Lower lobe of right lung (tissue), 2 donors: ENCODE data around the gene SLC40A1. TPM values are rescaled to one million over a fixed set of nuclear protein-coding genes. Genes with fewer than 3 reads are reported as not detected.

Source experiments
- ATAC-seq, 2 donors: fragments of 200-7000 bp; cut with Tn5 transposase; one replicate each; pipeline ENCODE4 v1.9.1; 2020 to 2022; ENCODE audit warnings: mild to moderate bottlenecking in 2 of 2, moderate library complexity in 2 of 2
- DNase-seq: peaks from one replicate; pipeline ENCODE4 v3.0.0-alpha.2; 2020
- H3K27ac ChIP-seq: fragments of 200-600 bp; one replicate; pipeline ENCODE4 v1.8.0; 2022
- H3K27me3 ChIP-seq: fragments of 200-600 bp; one replicate; pipeline ENCODE4 v1.8.0; 2022; ENCODE audit warnings: low read depth
- H3K36me3 ChIP-seq: fragments of 200-600 bp; one replicate; pipeline ENCODE4 v1.8.0; 2022; ENCODE audit warnings: mild to moderate bottlenecking
- H3K4me1 ChIP-seq: fragments of 200-600 bp; one replicate; pipeline ENCODE4 v1.8.0; 2022
- H3K4me3 ChIP-seq: fragments of 200-600 bp; one replicate; pipeline ENCODE4 v1.8.0; 2022; ENCODE audit warnings: mild to moderate bottlenecking
- H3K9me3 ChIP-seq: fragments of 200-600 bp; one replicate; pipeline ENCODE4 v1.8.0; 2022
- CTCF ChIP-seq: fragments of 200-600 bp; IDR thresholded peaks from one replicate; pipeline ENCODE4 v1.8.0; 2022; ENCODE audit warnings: antibody characterized with exemption, mild to moderate bottlenecking
- intact Hi-C: fragments of 100-400 bp; cut with DNase I; formaldehyde crosslinking; loops from one replicate; pipeline ENCODE4 v1.11.0; 2022
- long read RNA-seq: library from polyadenylated mRNA; unstranded; transcript quantifications from one replicate; pipeline ENCODE4 v2.0.0, GENCODE V29; 2021
- total RNA-seq: library from RNA; stranded (reverse); fragmentation: NEBNext Ultra II Directional; extraction: Animal tissue kit (Norgen Biotek cat#: 25700); gene quantifications from one replicate; pipeline ENCODE4 v1.2.1, GENCODE V29; 2021
- donor health status: DM: no; HTN: yes; CAD: no; lungs with severe emphysema.

The SLC40A1 gene
- total RNA-seq: 135 TPM
- long read RNA-seq, transcript SLC40A1-201 (8 exons, 3,442 nt): major isoform, 957 of 1,062 reads
- long read RNA-seq, partial matches to known transcripts: 29 of 1,062 reads
- long read RNA-seq, other reads (novel, unspliced or antisense): 76 of 1,062 reads

GRCh38 chr2:189580658-189581353 is at the start of gene SLC40A1:
Gene SLC40A1 (minus strand): TSS chr2:189580786. CDS start chr2:189580460, 326 bp downstream.
- H3K36me3 ChIP-seq: peaks cover 7% of the 10 kb centered on the region
- peak; percentile 98 to 99 for ATAC-seq
- peak; percentile 90 for DNase-seq
- TF ChIP-seq CTCF: no peak
- peak within 1 kb of the TSS; percentile 75 for H3K4me3 ChIP-seq
- no peaks in the 10 kb centered on the region for H3K9me3 ChIP-seq
- no peaks in the 10 kb centered on the region for H3K27me3 ChIP-seq
- intact Hi-C loops: no loop called here
- H3K4me1 ChIP-seq: peaks cover 39% of the 10 kb centered on the region
- H3K27ac ChIP-seq: peak within 1 kb of the TSS; percentile 94

GRCh38 chr2:189629531-189630453 is 49.2 kb upstream of the SLC40A1 start:
- intact Hi-C loops: no loop called here
- H3K27ac ChIP-seq: peak overlapping the region; percentile 7
- DNase-seq: no peak

GRCh38 chr2:189628817-189629530 is 48.4 kb upstream of the SLC40A1 start:
- Histone ChIP-seq H3K27me3 (no peaks in the 10 kb centered on the region), H3K27ac (no peak overlapping the region), H3K9me3 (no peaks in the 10 kb centered on the region), H3K4me3 (no peak overlapping the region), H3K36me3 (no peaks in the 10 kb centered on the region), H3K4me1 (no peaks in the 10 kb centered on the region)
- no peak for DNase-seq
- TF ChIP-seq CTCF: no peak
- peak in 1 of 2 donors; percentile 53 for ATAC-seq
- intact Hi-C loops: no loop called here

More at GRCh38 chr2:189629531-189630453, 49.2 kb upstream of the SLC40A1 start:
- H3K4me3 ChIP-seq: no peak overlapping the region
- H3K9me3 ChIP-seq: no peaks in the 10 kb centered on the region
- no peaks in the 10 kb centered on the region for H3K4me1 ChIP-seq
- no peak for ATAC-seq
- no peak for TF ChIP-seq CTCF
- no peaks in the 10 kb centered on the region for H3K27me3 ChIP-seq
- no peaks in the 10 kb centered on the region for H3K36me3 ChIP-seq

GRCh38 chr2:189627789-189628188 is 47.2 kb upstream of the SLC40A1 start:
- ATAC-seq (no peak), DNase-seq (no peak)
- intact Hi-C loops: no loop called here
- no peaks in the 10 kb centered on the region for H3K27me3 ChIP-seq
- no peak overlapping the region for H3K27ac ChIP-seq
- no peaks in the 10 kb centered on the region for H3K36me3 ChIP-seq
- no peak overlapping the region for H3K4me3 ChIP-seq
- TF ChIP-seq CTCF: no peak
- H3K9me3 ChIP-seq: no peaks in the 10 kb centered on the region
- no peaks in the 10 kb centered on the region for H3K4me1 ChIP-seq

GRCh38 chr2:189625636-189626035 is 45.0 kb upstream of the SLC40A1 start:
- H3K4me3 ChIP-seq: no peak overlapping the region
- no peak for DNase-seq
- intact Hi-C loops: no loop called here
- H3K4me1 ChIP-seq: no peaks in the 10 kb centered on the region
- ATAC-seq: no peak
- H3K27ac ChIP-seq: no peak overlapping the region
- no peaks in the 10 kb centered on the region for H3K36me3 ChIP-seq
- no peaks in the 10 kb centered on the region for H3K9me3 ChIP-seq
- TF ChIP-seq CTCF: no peak
- no peaks in the 10 kb centered on the region for H3K27me3 ChIP-seq
